ENCODE data around the gene GPR107.

GPR107 gene

GRCh38 chr9:130183133-130183762 lies 129.5 kb downstream of the GPR107 start:
- DNase-seq (ENCODE audit: low spot score) = no peak

- no peak for DNase-seq (ENCODE audit: low spot score)
Measured at GRCh38 chr9:130185017-130185416, 131.3 kb downstream of the GPR107 start.

- DNase-seq (ENCODE audit: low spot score) = no peak
Measured at GRCh38 chr9:130185490-130186031, 131.9 kb downstream of the GPR107 start.

- no peak for DNase-seq (ENCODE audit: low spot score)
Measured at GRCh38 chr9:130186051-130186450, 132.3 kb downstream of the GPR107 start.

- no peak for DNase-seq (ENCODE audit: low spot score)
Measured at GRCh38 chr9:130186839-130187522, 133.3 kb downstream of the GPR107 start.

- DNase-seq (ENCODE audit: low spot score) = no peak
Measured at GRCh38 chr9:130187523-130187846, 133.8 kb downstream of the GPR107 start.

GRCh38 chr9:130188860-130189481 lies 135.3 kb downstream of the GPR107 start:
- DNase-seq (ENCODE audit: low spot score) = no peak
